Measurements from ENCODE around the gene POLD2. TPM values are rescaled to one million over a fixed set of nuclear protein-coding genes. Genes with fewer than 3 reads are reported as not detected.
"Not testable (repeated sequence)": the region's sequence is repeated elsewhere in the genome, so short reads cannot be mapped to it uniquely, and the experiment has no call there.

Gene POLD2
- polyA plus RNA-seq, 10 donors: 61.0 to 89.1 (median 77.6) TPM

DNA sequence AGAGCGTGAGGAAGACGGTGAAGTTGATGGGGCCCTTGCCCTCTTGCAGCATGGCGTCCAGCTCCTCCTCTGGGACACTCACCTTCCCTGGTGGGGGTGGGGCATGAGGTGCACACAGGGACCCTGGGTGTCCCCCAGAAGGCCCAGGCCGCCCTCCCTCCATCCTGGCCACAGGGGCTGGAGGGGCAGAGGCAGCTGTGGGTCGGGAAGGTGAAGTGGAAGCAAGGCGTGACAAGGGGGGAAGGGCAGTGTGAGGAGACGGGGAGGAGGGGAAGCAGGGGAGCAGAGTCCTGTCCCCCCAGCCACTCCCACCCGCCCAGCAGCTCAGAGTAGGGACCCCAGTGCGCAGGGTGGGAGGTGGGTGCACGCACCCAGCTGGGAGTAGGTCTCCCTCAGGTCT is 17.0 kb upstream of the POLD2 start:
- DNase-seq: no peak

GRCh38 chr7:44139311-44140010 is 16.1 kb upstream of the POLD2 start:
- DNase-seq: no peak

DNA sequence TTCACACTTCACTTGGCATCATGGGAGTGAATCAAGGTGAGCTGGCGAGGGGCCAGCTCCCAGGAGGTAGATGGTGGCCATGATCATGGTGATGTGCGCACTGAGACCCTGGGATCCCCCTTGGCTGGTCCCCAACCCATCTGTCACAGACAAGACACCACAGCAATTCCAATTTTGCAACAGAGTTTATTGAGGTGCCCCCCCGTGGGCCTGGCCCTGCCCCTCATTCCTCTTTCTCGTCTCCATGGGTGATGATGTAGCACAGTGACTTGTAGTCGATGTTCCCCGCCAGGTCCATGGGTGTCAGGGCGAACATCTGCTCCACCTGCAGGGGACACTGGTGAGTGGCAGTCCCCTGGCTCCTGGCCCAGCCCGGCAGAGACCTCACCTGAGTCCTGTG is 15.3 kb upstream of the POLD2 start:
- no peak for DNase-seq

GRCh38 chr7:44136731-44137130 is 13.4 kb upstream of the POLD2 start:
- no peak for DNase-seq

DNA sequence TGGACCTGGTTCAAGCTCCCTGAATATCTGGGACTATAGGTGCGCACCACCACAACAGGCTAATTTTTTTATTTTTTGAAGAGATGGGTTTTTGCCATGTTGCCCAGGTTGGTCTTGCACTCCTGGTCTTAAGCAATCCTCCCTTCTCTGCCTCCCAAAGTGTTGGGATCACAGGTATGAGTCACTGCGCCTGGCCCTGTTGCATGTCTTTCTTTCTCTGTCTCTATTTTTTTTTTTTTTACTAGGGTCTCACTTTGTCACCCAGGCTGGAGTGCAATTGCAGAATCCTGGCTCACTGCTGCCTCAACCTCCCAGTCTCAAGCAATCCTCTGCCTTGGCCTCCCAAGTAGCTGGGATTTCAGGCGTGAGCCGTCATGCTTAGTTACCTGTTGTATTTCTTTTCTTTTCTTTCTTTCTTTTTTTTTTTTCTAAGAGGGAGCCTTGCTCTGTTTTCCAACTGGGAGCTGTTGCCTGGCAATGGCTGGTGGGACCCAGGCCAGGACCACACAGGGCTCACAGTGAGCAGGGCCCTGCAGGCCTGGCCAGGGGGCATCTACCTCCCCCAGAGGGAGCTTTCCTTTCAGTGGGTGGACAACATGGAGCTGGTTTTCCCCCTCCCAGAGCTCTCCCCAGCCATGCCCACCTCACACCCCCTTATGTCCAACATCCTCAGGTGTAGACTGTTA is 11.7 kb upstream of the POLD2 start:
- DNase-seq: no peak

GRCh38 chr7:44133295-44133694 is 9.9 kb upstream of the POLD2 start:
- DNase-seq: no peak

DNA sequence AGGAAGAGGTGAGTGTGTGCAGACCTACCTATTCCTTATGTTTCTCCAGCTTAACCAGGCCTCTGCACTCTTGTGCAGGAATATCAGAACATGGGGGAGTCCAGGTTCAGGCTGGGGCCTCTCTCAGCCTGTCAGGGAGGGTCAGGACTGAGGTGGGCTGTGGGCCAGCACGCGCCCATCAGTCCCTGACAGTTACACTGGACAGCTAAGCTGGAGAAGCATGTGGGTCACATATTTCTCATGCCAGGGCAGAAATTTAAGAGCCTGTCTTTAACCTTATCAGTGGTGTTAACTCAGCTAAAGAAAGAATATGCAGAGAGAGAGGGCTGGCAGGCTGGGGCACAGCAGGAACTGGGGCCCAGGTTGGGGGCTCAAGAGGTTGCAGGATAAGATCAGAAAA is 8.7 kb upstream of the POLD2 start:
- DNase-seq: no peak

GRCh38 chr7:44131173-44132029 is 8.1 kb upstream of the POLD2 start:
- no peak for DNase-seq

GRCh38 chr7:44128721-44129582 is 5.6 kb upstream of the POLD2 start:
- DNase-seq: no peak

- DNase-seq: no peak
Observed at GRCh38 chr7:44127161-44127560, 3.8 kb upstream of the POLD2 start.

GRCh38 chr7:44126574-44126973 is 3.2 kb upstream of the POLD2 start:
- not testable (repeated sequence) for DNase-seq

GRCh38 chr7:44124822-44125202 is 1.5 kb upstream of the POLD2 start:
- DNase-seq: no peak

DNA sequence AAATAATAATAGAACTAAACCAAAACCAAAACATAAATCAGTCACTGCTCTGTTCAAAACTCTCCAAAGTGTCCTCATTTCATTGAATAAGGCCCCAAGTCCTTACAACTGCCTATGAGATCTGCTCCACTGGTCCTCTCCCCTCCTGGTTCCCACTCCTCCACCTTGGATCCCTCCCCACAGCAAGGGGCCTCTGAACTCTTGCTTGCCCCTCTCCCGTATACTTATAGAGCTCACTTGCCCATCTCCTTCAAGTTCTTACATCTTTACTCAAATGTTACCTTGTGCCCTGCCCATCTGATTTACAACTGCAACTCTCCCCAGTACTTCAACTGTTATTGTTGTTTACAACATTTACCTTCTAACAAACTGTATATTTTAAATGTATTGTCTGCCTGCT is 819 bp downstream of the POLD2 start:
- no peak for DNase-seq

- DNase-seq: no peak
Observed at GRCh38 chr7:44121761-44122420, 1.5 kb downstream of the POLD2 start.

- DNase-seq: no peak
Observed at GRCh38 chr7:44120395-44120794, 3.0 kb downstream of the POLD2 start.

- DNase-seq: no peak
Observed at GRCh38 chr7:44119829-44120380, 3.4 kb downstream of the POLD2 start.

DNA sequence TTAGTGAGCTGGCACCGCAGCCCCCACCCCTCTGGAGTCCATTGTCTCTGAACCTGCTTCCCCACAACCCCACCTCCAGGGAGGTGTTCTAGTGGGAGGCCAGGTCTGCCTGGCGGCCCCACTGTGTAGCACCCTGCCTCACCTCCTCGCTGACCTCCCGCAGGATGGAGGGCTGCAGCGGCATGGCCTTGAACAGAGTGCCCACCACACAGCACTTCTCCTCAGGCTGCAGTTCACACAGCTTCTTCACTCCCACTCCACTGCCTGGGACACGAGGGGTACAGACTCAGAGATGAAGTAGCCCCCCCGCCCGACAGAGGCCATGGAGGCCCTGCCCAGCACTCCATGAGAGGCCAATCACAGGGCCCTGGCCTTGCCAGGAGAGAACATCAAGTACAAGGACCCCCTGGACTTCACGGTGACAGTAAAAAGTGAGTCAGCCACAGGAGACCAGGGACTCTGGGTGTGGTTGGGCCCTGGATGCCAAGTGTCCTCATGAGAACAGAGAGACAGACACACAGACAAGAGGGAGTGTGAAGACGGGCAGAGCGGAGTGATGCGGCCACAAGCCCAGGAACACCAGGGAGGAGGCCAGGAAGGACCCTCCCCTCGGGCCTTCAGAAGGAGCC is 5.4 kb downstream of the POLD2 start:
- DNase-seq: no peak

GRCh38 chr7:44116789-44117666 is 6.3 kb downstream of the POLD2 start:
- no peak for DNase-seq

- no peak for DNase-seq
Observed at GRCh38 chr7:44116087-44116788, 7.1 kb downstream of the POLD2 start.
